NB4 (cell line): ENCODE measurements around the gene ROBO4.

Experiments used
- DNase-seq: peaks from one replicate; pipeline ENCODE4 v3.0.0; 2010; ENCODE audit warnings: low read depth
- H3K4me3 ChIP-seq: one replicate; pipeline ENCODE4 v1.5.1; 2011; ENCODE audit warnings: mild to moderate bottlenecking, low read depth, low read length, moderate library complexity
- CTCF ChIP-seq: IDR thresholded peaks from one replicate; pipeline ENCODE4 v1.5.1; 2012; ENCODE audit warnings: low read depth, low read length
- MAX ChIP-seq: IDR thresholded peaks from 2 replicates; pipeline ENCODE4 v1.6.1; 2011; ENCODE audit warnings: low read depth, low read length
- MYC ChIP-seq: IDR thresholded peaks from 2 replicates; pipeline ENCODE4 v1.6.1; 2011; ENCODE audit warnings: low read depth, low read length
- POLR2A ChIP-seq: IDR thresholded peaks from 2 replicates; pipeline ENCODE4 v1.6.1; 2011; ENCODE audit warnings: mild to moderate bottlenecking; ENCODE audit not compliant: insufficient read length; ENCODE audit errors: extremely low read depth

ROBO4 gene

GRCh38 chr11:124865181-124865901, 32.3 kb downstream of the ROBO4 start, which contains the start of gene ROBO3:
TSS of gene ROBO3 (plus strand) at chr11:124865432. CDS start at chr11:124865578, 146 bp downstream.
- no peak within 1 kb of the TSS for H3K4me3 ChIP-seq
- no peak for TF ChIP-seq MAX
- no peak for TF ChIP-seq CTCF
- TF ChIP-seq POLR2A: no peak
- no peak for TF ChIP-seq MYC
- DNase-seq: no peak

- TF ChIP-seq MAX (no peak), MYC (no peak), POLR2A (no peak), CTCF (no peak)
- no peak for DNase-seq
- no peak overlapping the region for H3K4me3 ChIP-seq
Measured at GRCh38 chr11:124864892-124865180, 32.8 kb downstream of the ROBO4 start.

- H3K4me3 ChIP-seq: no peak overlapping the region
- DNase-seq: no peak
- TF ChIP-seq MYC (no peak), POLR2A (no peak), MAX (no peak), CTCF (no peak)
Measured at GRCh38 chr11:124864176-124864891, 33.3 kb downstream of the ROBO4 start.

- no peak overlapping the region for H3K4me3 ChIP-seq
- DNase-seq: no peak
- TF ChIP-seq POLR2A: no peak
- TF ChIP-seq CTCF: no peak
- TF ChIP-seq MAX: no peak
- TF ChIP-seq MYC: no peak
Measured at GRCh38 chr11:124863826-124864165, 33.9 kb downstream of the ROBO4 start.

- no peak overlapping the region for H3K4me3 ChIP-seq
- TF ChIP-seq MYC: no peak
- no peak for TF ChIP-seq CTCF
- TF ChIP-seq MAX: no peak
- TF ChIP-seq POLR2A: no peak
- no peak for DNase-seq
Measured at GRCh38 chr11:124863137-124863825, 34.4 kb downstream of the ROBO4 start.
